HG03457 (cell line): Measurements from ENCODE around the gene RPL28.

ENCODE experiments used
- ATAC-seq: cut with Tn5 transposase; IDR thresholded peaks from one replicate; pipeline ENCODE4 v1.9.1; 2021; ENCODE audit warnings: moderate number of reproducible peaks; ENCODE audit not compliant: unreplicated experiment

Gene RPL28

GRCh38 chr19:55353356-55353802, 32.4 kb upstream of the RPL28 start:
- ATAC-seq, result no peak

GRCh38 chr19:55353803-55354697, 31.7 kb upstream of the RPL28 start:
- ATAC-seq, result no peak

- no peak for ATAC-seq
These were observed 31.0 kb upstream of the RPL28 start, which contains the start of gene COX6B2 for GRCh38 chr19:55354698-55355212. Gene COX6B2 (minus strand): TSS chr19:55354719. CDS start chr19:55354521, 198 bp downstream.

GRCh38 chr19:55355213-55355821, 30.4 kb upstream of the RPL28 start:
- no peak for ATAC-seq

- no peak for ATAC-seq
These were observed 27.2 kb upstream of the RPL28 start for GRCh38 chr19:55358493-55358892.

- ATAC-seq, result no peak
These were observed 26.5 kb upstream of the RPL28 start for GRCh38 chr19:55358943-55359908.

GRCh38 chr19:55360902-55361301, 24.8 kb upstream of the RPL28 start:
- ATAC-seq, result no peak

GRCh38 chr19:55362174-55362989, 23.4 kb upstream of the RPL28 start:
- no peak for ATAC-seq

GRCh38 chr19:55362990-55363716, 22.6 kb upstream of the RPL28 start, which contains the start of gene GARIN5B:
Gene GARIN5B (minus strand): TSS chr19:55363260. CDS start chr19:55363066, 194 bp downstream.
- ATAC-seq, result no peak

- no peak for ATAC-seq
These were observed 20.5 kb upstream of the RPL28 start for GRCh38 chr19:55365245-55365644.

GRCh38 chr19:55365964-55366363, 19.8 kb upstream of the RPL28 start:
- ATAC-seq, result no peak

- no peak for ATAC-seq
These were observed 18.9 kb upstream of the RPL28 start for GRCh38 chr19:55366790-55367189.

GRCh38 chr19:55368106-55368505, 17.6 kb upstream of the RPL28 start:
- no peak for ATAC-seq

GRCh38 chr19:55368701-55369563, 16.8 kb upstream of the RPL28 start:
- no peak for ATAC-seq

GRCh38 chr19:55369653-55370304, 16.0 kb upstream of the RPL28 start:
- ATAC-seq, result no peak

- ATAC-seq, result no peak
These were observed 15.3 kb upstream of the RPL28 start, which contains the start of gene IL11 for GRCh38 chr19:55370305-55370988. Gene IL11 (minus strand): TSS chr19:55370463. CDS start chr19:55370310, 153 bp downstream.
